ENCODE data around the gene TPRA1.

DNA sequence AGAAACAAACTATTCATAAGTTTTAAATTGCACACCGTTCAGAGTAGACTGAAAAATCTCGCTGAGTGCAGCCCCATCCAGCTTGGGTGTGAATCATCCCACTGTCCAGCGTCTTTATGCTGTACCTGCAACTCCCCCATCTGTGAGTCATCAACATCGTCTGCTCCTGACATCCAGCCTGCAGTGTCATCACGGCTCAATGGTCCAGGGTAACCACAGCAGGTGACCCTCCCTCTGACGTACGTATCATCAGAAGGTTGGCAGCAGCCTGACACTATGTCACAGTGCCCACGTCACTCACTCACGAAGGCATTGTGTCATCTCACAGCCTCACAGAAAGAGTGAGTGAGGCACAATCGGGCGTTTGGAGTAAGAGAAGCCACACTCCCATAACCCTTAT is 65.2 kb downstream of the TPRA1 start:
- TF ChIP-seq CTCF (IDR thresholded peaks at IDR 0.05) (no peak), POLR2A (IDR thresholded peaks at IDR 0.05) (no peak)
